GM18520 (cell line): Measurements from ENCODE around the gene GPLD1.
"Not testable (repeated sequence)": the region's sequence is repeated elsewhere in the genome, so short reads cannot be mapped to it uniquely, and the experiment has no call there.

Experiments used
- ATAC-seq: cut with Tn5 transposase; IDR thresholded peaks from one replicate; pipeline ENCODE4 v1.9.1; 2021; ENCODE audit not compliant: unreplicated experiment

Gene GPLD1

DNA sequence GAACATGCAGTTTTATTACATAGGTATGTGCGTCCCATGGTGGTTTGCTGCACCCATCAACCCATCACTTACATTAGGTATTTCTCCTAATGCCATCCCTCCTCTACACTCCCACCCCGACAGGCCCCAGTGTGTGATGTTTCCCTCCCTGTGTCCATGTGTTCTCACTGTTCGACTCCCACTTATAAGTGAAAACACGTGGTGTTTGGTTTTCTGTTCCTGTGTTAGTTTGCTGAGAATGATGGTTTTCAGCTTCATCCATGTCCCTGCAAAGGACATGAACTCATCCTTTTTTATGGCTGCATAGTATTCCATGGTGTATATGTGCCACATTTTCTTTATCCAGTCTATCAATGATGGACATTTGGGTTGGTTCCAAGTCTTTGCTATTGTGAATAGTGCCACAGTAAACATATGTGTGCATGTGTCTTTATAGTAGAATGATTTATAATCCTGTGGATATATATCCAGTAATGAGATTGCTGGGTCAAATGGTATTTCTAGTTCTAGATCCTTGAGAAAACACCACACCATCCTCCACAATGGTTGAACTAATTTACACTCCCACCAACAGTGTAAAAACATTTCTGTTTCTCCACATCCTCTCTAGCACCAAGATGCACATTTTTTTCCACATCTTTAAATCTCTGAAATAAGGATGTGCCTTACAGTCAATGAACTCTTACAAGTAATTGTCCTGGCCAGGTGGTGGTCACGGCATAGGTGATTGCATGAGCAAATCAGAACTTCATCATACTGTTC lies 104.8 kb downstream of the GPLD1 start:
- ATAC-seq, result not testable (repeated sequence)

DNA sequence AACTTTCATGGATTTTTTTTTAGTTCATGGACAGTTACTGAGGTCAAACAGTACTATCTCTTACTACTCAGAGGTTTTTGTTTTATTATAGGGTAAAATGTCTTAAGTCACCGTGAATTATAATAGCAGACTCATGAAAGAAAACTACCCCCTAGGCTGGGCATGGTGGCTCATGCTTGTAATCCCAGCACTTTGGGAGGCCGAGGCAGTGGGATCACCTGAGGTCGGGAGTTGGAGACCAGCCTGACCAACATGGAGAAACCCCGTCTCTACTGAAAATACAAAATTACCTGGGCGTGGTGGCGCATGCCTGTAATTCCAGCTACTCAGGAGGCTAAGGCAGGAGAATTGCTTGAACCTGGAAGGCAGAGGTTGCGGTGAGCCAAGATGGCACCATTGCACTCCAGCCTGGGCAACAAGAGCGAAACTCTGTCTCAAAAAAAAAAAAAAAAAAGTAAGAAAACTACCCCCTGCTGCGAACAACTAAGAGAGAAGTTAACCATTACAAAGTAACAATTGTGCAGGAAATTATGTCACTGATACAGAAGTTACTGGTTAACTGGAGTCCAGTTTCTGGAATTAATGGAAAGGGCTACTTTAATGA lies 106.4 kb downstream of the GPLD1 start:
- ATAC-seq, result not testable (repeated sequence)

DNA sequence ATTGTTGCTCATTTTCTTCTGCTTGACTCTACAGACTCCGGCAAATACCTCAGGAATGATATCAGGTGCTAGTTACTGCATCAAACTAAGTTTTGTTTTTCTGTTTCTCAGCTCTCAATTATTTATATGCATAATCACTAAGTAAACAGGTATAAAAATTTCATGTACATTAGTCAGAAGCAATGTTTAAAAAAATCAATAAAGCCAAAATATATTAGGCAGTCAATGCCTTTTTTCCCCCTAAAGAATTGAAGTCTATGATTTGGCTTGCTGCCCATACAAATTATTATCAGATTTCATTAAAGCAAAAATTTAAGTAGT lies 107.2 kb downstream of the GPLD1 start:
- no peak for ATAC-seq

DNA sequence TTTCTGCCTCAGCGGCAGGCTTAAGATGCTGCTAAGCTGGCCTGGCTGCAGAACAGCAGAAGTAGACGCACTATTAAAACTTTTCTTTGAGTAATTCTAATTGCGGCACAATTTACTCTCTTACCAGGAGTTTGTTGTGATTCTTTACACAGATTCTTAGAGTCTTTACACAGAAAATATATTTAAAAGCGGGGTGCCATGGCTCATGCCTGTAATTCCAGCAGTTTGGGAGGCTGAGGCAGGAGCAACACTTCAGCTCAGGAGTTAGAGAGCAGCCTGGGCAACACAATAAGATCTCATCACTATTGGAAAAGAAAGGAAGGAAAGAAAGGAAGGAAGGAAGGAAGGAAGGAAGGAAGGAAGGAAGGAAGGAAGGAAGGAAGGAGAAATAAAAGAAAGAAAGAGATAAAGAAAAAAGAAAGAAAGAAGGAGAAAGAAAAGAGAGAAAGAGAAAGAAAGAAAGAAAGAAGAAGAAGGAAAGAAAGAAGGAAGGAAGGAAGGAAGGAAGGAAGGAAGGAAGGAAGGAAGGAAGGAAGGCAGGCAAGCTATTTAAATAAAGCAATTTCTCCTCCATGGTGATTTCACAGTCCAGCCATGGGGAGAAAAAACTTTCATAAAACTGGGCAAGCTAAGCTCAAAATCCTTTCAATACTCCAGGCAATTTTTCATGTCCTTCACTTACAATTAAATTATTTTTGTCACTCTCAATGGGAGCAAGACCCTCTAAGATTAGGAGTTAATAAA lies 107.7 kb downstream of the GPLD1 start:
- ATAC-seq, result no peak

DNA sequence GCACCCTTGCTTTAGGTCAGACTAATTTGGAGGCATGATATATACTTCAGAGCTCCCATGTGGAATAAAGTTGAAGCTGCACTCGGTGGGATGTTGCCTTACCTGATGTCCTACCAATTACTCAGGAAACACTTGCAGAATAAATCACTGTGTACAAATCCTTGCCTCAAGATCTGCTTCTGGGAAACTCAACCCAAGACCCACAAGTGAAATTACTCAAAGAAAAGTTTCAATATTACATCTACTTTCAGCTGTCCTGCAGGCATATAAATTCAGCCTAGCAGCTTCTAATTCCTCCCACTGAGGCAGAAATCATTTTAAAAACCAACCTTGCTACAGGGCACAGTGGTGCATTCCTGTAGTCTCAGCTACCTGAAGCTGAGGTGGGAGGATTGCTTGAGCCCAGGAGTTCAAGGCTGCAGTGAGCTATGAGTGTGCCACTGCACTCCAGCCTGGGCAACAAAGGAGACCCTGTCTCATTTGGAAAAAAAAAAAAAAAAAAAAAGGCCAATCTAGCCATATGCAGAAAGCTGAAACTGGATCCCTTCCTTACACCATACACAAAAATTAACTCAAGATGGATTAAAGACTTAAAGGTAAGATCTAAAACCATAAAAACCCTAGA lies 110.8 kb downstream of the GPLD1 start:
- ATAC-seq, result no peak
